ENCODE measurements around the gene MICU1.

- TF ChIP-seq CTCF (IDR thresholded peaks at IDR 0.05) (no peak), POLR2AphosphoS5 (IDR thresholded peaks at IDR 0.05) (no peak), EP300 (IDR thresholded peaks at IDR 0.05) (no peak), POLR2A (IDR thresholded peaks at IDR 0.05) (no peak)
Observed at GRCh38 chr10:72550239-72550638, 75.6 kb downstream of the MICU1 start.

Data from upper lobe of left lung (tissue), 4 donors.